Measurements from ENCODE around the gene SCN3B.

DNA sequence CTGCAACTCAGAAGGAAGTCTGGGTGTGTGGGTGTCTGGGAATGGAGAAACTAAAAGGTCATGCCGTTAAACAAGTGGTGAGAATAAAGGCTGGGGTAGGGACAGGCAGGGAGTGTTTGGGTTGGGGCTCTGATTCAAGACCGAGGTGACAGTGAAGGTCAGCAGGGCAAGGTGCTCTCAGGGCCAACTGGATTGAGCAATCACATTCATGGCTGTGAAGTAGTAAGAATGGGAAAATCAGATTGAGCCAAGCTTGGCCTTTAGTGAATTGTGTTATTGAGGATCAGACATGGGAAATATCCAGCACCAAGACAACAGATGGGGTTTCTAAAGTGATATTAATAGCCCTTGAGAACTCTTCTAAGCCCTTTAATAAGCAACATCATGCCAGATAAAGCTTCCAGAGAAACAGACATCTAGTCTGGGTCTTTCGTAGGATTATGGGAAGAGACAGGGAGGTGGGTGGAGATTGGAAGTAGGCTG lies 24.3 kb downstream of the SCN3B start:
- TF ChIP-seq CTCF (IDR thresholded peaks at IDR 0.05) (no peak), POLR2AphosphoS5 (IDR thresholded peaks at IDR 0.05; ENCODE audit: insufficient read depth in 1 of 2, low read depth in 1 of 2) (no peak)

Measured in vagina (tissue), 2 donors.